ENCODE data around the gene VPS35.
"Not testable (repeated sequence)": the region's sequence is repeated elsewhere in the genome, so short reads cannot be mapped to it uniquely, and the experiment has no call there.

GRCh38 chr16:46623707-46624106 is 65.3 kb downstream of the VPS35 start:
- not testable (repeated sequence) for TF ChIP-seq TARDBP (IDR thresholded peaks at IDR 0.05; ENCODE audit: borderline replicate concordance); REST (IDR thresholded peaks at IDR 0.05; ENCODE audit: low read depth, low read length); CTCF (IDR thresholded peaks at IDR 0.05 in 2 of 3, conservative IDR thresholded peaks at IDR 0.05 in 1 of 3; ENCODE audit: control insufficient read depth in 2 of 3, extremely low read depth in 1 of 3, insufficient read depth in 1 of 3, low read depth in 3 of 3, low read length in 3 of 3); BCLAF1 (IDR thresholded peaks at IDR 0.05); ATF2 (IDR thresholded peaks at IDR 0.05; ENCODE audit: low read length); CEBPB (IDR thresholded peaks at IDR 0.05; ENCODE audit: borderline replicate concordance in 1 of 2, low read depth in 2 of 2, low read length in 2 of 2); POLR2A (IDR thresholded peaks at IDR 0.05; ENCODE audit: low read depth, low read length); NFYB (IDR thresholded peaks at IDR 0.05; ENCODE audit: insufficient read depth, low read depth, low read length); CBX5 (IDR thresholded peaks at IDR 0.05; ENCODE audit: low read depth); ZZZ3 (IDR thresholded peaks at IDR 0.05; ENCODE audit: control insufficient read depth, insufficient read length, low read depth); MXI1 (IDR thresholded peaks at IDR 0.05; ENCODE audit: low read depth, low read length); ETV6 (conservative IDR thresholded peaks at IDR 0.05 in 1 of 2, IDR thresholded peaks at IDR 0.05 in 1 of 2; ENCODE audit: borderline replicate concordance in 1 of 2, low read depth in 1 of 2); ZNF24 (IDR thresholded peaks at IDR 0.05); KDM1A (IDR thresholded peaks at IDR 0.05; ENCODE audit: borderline replicate concordance)

All from GM12878 (cell line).